NCI-H146 treated with DMSO at 0.1 percent for 48 hours (cell line): ENCODE results near the gene MRPL58.
"Not testable (repeated sequence)": the region's sequence is repeated elsewhere in the genome, so short reads cannot be mapped to it uniquely, and the experiment has no call there.

Experiments used
- DNase-seq: peaks from one replicate; lab custom pipeline; 2025; ENCODE audit not compliant: unreplicated experiment; lab: John Stamatoyannopoulos, UW

MRPL58 gene

DNA sequence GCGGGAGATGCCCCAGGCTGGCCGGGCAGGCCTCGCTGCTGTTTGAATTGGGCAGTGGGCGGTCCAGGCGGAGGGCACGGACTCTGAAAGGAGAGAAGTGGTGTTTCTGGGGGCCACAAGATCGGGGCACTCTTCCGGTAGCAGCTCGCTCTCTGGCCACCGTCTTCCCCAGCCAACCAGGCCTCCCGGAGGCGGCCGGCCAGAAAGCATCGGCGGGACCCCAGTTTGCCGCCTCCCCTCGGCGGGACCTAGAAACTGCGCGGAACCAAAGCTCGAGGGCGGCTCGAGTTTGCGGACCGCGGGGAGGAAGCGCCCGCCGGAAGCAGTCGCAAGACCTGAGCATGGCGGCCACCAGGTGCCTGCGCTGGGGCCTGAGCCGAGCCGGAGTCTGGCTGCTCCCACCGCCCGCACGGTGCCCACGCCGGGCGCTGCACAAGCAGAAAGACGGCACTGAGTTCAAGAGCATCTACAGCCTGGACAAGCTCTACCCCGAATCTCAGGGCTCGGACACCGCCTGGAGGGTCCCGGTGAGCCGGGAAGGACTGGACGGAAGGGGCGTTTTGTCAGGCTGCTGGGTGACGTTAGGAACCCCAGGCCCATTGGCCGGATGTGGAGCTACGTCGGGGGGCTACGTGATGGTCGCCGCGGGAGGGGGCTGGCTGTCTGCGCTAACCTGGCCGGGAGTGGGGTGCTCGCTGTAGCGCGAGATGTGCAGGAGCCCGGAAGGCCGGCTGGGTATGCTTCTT lies at the start of gene MRPL58:
MRPL58 (plus strand) TSS at position 325 of the 746 bp plus-strand sequence; CDS start at position 342, 17 bp downstream.
- peak; percentile 51 for DNase-seq

DNA sequence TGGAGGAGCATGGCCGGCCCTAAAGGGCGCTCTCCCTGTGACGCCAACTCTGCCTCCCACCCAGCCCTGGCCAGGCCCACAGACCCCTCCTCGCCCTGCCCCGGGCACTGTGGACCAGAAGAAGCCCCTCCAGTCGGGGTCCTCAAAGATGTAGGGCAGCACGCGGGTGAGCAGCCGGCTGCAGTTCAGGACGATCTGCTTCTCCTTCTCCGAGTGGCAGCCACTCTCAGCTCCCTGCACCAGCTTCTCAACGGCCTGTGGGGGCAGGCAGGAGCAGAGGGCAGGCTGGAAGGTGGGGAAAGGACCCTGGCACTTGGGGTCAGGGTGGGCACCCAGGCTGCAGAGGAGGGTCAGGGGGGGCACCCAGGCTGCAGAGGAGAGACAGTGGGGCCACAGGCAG lies 48.8 kb upstream of the MRPL58 start:
- no peak for DNase-seq

DNA sequence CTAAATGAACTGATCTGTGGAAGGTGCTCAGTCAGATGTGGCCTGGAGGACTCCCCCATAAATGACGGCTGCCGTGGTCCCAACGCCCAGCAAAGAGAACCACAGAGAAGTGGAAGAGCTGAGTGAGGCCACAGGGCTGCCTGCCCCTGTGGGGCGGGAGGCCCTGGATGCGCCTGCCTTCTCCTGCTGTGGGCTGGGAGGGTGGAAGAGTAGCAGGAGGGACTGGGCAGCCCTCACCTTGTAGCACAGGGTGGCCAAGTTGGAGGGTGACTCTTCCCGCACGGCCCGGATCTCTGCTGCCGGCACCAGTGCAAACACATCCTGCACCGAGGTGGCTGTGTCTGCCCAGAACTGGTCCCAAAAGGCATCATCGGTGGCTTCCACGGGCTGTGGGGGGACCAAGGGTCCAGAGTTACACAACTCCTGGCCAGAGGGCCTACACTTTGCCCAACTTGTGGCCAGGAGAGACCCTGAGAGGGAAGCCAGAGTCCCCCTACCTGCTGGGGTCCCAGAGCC lies 48.2 kb upstream of the MRPL58 start:
- no peak for DNase-seq

DNA sequence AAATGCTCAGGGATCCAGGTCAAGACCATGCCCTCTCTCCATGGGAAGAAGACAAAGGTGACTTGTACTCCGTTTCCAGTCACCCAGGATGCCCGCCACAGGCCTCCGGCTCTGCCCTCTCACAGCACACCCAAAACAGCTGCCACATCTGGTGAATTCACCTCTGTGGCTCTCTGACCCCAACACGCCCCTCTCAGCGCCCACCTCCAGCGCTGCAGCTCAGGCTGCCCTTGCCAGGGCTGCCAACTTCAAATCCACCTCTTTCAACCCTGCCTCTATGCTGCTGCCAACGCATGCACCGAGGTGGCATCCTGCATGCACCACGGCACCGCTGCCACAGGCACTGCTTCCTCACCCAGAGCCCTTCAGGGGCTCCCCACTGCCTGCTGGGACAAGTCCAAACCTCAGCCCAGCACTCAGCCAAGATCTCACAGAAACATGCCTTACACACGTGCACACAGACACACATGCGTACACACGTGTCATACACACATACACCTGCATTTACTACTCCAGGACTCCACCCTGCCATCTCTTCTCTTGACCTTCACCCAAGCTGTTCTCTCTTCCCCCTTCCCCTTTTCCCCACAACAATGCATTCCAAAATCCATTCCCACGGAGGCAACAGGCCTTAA lies 47.4 kb upstream of the MRPL58 start:
- DNase-seq = no peak

DNA sequence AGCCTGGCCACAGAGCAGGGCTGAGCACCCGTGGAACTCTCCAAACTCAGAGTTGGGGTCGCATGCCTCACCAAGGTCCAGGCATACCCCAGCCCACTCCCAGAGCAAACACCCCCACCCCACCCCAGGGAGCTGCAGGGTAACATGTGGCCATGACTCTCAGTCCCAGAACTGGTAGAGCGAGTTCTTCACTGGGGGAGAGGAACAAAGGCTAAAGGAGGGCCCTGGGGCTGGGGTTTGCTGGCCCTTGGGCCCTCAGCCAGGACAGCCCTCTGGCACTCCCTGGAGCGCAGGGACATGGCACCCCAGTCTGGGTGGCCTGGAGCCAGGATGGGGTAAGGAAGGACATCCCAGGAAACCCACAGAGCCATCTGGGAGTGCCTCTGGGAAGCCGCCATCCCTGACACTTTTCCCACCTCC lies 44.1 kb upstream of the MRPL58 start:
- DNase-seq = no peak

DNA sequence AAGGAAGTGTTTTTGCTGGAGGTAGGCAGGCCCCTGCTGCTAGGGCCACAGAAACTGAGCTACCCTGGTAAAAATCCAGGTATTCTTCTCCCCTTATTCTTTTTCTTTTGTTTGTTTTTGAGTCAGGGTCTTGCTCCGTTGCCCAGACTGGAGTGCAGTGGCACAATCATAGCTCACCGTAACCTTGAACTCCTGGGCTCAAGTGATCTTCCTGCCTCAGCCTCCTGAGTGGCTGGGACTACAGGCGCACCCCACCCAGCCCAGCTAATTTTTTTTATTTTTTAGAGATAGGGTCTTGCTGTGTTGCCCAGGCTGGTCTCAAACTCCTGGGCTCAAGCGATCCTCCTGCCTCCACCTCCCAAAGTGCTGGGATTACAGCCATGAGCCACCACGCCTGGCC lies 43.0 kb upstream of the MRPL58 start:
- DNase-seq = not testable (repeated sequence)

DNA sequence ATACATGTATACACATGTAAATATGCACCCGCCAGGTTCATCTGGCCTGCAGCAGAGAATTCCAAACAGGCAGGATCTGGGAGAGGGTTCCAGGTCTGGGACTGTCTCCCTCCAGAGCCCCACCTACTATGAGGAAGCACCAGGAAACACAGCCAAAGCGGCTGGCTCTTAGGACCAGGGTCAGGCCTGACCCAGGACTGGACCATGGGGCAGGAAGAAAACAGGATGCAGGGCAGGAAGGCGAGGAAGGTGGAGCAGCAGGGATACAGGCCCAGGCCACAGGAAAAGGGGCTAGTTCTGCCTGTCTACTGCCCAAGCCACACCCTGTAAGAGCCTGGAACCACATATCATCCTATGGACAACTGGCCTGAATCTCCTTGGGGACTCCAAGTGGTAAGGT lies 42.1 kb upstream of the MRPL58 start:
- no peak for DNase-seq

DNA sequence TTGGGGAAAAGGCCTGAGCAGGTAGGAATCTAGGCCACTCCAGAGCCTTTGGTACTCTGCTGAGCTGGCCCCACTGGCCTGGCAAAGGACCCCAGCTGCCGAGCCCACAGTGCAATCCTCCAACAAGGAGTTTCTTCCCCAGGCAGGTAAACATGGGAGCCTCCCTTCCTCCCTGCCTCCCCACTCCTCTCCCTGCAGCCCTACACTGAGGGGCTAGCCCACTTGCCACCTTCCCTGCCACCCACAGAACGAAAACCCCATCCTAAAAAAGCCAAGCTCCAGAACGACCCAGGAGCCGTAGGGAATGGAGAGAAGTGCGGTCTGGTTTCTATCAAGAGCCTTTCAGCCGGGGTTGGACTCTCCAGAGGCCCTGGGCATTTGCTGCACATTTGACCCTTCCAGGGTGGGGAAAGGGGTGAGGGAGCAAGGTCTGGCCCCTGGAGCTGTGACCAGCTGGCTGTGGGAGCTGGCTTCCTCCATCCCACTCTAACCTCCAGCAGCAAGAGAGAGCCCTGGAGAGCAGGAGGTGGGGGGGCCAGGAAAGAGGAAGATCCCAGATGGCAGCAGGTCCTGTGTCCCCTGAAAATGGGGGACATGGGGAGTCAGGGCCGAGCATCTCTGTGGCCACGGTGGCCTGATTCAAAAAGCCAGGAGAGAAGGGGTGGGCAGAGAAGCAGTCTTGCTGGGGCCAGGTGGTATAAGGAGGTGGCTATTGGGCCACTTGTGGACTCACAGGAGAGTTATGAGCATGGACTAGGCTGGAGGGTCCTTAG lies 41.2 kb upstream of the MRPL58 start:
- DNase-seq = no peak

DNA sequence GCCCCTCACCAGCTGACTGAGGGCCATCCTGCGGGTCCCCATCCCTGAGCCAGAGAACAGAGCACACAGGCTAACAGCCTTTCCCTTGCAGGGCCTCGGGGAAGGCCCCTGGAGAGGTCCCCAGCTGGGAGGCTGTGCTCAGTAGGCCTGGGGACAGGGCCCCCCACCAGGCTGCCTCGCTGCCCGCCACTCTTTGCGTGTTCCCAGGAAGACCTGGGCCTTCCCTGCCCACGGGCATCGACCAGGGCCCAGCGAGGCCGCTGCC lies 40.7 kb upstream of the MRPL58 start:
- DNase-seq = no peak

DNA sequence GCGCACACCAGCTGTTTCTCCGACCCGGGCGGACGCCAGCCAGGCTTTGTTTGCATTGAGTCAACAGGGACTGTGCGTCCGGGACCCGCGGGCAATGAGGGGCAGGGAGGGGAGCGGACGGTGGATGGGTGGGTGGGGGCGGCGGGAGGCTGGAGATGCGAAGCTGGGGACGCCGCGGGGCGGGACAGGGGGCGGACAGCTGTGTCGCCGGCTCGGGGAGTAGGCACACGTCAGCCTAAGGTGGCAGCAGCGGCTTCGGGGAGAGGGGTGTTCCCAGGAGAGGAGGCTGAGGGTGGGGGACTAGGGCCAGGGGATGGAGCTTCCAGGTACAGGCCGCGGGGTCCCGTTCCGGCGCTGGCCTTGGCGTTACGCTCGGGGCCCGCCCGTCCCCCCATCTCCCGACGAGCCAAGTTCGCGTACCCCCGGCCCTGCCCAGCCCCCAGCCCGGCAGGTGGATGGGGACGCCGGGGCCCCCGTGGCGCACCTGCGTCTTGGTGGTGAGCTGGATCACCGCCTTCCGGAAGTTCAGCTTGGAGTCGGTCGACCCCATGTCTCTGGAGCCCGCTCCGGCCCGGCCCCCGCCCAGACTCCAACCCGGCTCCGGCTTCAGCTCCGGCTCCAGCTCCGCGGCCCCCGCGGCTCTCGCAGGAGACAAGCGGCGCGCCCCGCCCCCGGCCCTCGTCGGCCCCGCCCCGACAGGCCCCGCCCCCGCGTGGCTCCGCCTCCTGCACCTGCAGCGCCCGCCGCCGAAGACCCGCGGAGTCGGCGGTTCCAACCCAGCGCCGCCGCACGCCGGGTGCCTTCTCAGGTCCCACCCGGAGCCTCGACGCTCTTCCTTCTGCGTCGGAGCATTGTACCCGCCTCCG lies 40.1 kb upstream of the MRPL58 start, which contains the start of gene HID1:
HID1 (minus strand) TSS at position 653 of the 866 bp plus-strand sequence; CDS start at position 550, 103 bp downstream.
- DNase-seq = peak; percentile 72

DNA sequence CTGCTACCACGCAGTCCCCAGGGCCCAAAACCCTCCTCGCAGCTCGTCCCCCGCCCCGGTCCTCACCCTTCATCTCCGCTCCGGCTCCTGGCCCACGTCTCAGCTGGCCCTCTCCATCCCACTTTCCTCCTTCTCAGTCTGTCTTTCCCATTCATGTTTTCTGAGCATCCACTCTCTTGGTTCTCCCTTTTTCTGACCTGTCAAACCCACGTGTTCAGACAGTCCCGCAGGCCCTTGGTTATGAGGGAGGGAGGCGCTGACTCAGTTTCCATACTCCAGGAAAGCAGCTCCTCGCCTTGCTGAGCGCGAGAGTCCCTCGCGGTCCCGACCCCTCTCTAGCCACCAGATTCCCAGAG lies 39.5 kb upstream of the MRPL58 start:
- peak; percentile 48 for DNase-seq

DNA sequence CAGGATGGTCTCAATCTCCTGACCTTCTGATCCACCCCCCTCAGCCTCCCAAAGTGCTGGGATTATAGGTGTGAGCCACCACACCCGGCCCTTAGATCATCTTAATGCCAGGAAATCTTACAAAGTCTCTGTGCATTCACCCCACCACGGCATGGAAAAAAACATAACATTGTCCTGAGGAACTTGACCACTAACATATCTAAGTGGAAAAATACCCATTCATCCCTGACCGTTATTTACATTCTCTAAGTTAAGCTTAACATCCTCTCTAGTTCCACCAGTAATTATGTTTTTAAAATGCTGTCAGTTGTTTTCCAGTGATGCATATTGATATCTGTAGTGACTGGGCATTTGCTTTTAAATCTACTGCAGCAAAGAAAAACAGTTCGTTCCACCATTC lies 36.5 kb upstream of the MRPL58 start:
- DNase-seq = no peak

DNA sequence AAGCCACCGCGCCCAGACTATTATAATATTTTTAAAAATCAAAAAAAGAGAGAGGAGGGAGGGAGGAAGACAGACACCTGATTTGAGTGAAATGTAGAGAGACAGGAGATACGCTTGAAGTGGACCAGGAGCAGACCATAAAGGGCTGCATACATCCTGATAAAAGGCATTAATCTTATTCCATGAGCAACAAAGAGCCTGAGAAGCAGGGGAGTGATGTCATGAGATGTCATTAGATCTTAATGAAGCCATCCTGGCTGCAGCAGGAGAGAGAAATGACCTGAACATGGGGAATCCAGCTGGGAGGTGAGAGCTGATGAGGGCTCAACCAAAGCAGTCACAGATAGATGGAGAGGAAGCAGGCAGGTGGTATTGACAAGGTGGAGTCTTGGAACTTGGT lies 34.7 kb upstream of the MRPL58 start:
- DNase-seq = no peak

DNA sequence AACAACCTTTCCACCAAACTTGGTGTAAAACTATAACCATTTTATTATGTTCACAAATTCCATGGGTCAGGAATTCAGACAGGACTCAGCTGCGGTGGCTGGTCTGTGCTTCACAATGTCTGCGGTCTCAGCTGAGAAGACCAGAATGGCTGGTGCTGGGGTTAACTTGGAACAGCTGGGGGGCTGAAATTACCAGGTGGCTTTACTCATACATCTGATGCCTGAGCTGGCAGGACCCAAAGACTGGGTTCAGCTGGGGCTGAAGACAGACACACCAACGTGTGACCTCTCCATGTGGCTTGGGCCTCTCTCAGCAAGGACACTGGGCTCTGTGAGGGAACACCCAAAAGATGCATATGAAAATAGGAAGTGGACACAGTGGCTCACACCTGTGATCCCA lies 34.2 kb upstream of the MRPL58 start:
- DNase-seq = no peak

DNA sequence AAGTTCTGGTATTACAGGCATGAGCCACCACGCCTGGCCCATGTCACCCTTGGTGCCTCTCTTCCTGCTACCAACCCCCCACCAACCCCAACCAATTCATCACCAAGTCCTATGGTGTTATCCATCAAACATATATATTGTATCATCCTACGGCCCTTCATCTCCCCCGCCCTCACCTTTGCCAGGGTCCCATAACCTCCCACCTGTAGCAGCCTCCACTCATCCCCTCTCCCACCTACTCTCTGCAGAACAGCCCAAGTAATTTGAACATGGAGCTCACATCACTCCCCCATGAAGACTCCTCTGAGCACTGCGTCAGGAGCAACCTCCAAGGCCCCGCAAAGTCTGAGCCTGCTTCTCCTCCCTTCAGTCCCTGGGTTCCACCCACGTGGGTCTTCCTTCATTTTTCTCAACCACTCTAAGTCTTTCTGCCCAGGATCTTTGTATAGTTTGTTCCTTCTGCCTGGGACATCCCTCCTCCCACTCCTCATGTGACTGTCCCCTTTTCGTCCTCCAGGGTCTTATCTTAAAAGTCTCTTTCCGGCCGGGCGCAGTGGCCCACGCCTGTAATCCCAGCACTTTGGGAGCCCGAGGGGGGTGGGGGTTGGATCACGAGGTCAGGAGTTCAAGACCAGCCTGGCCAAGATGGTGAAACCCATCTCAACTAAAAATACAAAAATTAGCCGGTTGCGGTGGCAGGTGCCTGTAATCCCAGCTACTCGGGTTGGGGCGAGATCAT lies 32.9 kb upstream of the MRPL58 start:
- DNase-seq = no peak

DNA sequence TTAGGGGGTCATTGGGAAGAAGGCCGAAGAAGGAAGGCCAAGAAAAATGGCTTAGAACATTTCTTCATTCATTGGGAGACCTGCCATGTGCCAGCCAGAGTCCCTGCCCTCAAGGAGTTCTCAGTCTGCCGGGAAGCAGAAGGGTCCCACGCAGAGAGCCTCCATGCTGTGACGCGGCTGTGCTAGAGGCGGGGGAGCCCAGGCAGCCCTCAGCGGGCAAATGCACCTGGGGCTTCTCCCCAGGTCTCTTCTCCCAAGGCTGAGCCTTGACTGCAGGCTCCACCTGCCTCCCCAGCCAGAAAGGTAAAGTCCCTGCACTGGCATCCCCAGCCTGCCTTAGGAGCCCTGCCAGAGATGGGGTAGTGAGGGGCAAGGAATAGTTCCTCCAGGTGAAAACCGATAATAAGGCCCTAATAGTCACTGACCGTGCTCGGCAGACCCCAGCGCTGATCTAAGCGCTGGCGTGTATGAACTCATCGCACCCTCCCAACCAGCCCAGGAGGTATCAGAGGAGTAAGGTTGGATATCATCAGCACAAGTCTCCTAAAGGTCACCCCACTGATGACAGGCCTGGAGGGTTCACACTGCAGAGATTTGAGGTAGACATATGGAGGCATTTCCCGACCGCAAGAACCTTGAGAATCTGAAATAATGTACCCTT lies 31.0 kb upstream of the MRPL58 start:
- no peak for DNase-seq

DNA sequence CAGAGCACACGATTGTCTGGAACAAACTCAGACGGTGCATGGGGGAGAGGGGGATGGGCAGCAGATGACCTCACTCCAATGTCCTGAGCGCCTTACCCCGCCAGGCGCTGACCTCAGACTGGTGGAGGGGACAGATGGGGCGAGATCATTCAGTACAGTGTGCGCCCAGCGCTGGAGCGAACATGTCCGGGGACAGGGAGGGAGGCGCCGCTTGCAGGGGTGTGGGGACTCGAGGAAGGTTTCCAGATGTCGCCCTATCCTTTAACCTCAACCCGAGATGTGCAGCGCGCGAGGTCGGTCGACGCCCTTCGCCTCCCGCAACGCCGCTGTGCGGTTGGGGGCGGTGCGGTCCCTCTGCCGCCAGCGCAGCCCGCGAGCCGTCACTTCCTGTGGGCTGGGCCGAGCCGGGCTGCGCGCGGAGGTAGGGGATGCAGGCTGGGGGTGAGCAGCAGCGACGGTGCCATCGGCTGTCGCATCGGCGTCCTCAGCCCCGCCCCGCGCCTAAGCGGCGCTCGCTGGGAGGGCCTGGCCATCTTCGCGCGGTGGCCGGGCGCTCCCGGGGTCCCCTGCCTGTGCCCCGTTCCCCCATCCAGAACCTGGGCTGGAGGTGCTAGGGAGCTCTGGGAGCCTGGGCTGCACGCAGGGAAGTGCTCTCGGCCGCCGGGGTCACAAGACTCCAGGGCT lies 30.3 kb upstream of the MRPL58 start:
- DNase-seq = peak; percentile 71

DNA sequence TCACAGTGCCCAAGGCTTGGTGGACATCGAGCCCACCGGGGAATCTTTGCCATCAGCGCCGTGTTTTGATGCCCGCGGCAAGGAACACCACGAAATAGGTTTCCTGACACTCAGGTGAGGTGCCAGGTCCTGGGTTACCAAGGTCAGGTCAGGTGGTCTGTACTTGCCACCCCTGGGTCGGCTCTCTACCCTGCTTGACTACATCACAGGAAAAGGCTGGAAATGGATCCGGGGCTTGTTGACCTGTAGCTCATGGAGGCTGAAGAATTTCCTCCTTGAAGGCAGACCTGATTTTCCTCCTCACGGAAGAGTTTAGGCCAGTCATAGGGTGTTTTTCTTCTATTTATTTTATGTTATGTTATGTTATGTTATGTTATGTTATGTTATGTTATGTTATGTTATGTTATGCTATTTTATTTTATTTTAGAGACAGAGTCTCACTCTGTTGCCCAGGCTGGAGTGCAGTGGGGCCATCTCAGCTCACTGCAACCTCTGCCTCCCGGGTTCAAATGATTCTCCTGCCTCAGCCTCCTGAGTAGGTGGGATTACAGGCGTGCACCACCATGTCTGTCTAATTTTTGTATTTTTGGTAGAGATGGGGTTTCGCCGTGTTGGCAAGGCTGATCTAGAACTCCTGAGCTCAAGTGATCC lies 29.7 kb upstream of the MRPL58 start:
- DNase-seq = not testable (repeated sequence)

DNA sequence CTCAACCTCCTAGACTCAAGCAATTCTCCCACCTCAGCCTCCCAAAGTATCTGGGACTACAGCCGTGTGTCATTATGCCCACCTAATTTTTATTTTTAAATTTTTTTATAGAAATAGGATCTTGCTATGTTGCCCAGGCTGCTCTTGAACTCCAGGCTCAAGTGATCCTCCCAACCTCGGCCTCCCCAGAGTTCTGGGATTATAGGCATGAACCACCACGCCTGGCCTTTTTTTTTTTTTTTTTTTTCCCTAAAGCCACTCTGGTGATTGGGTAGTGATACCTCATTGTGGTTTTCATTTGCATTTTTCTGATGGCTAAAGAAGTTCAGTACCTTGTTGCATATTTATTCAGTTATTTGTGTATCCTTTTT lies 26.3 kb upstream of the MRPL58 start:
- no peak for DNase-seq
